WI38 (cell line): ENCODE data around the gene EPN2.

ENCODE experiments used
- H3K4me3 ChIP-seq: 2 replicates; pipeline ENCODE4 v1.5.1; 2011; ENCODE audit warnings: low read depth, mild to moderate bottlenecking, control low read depth, low read length
- TF ChIP-seq, protein P1 (sequence below): IDR thresholded peaks from 2 replicates; pipeline ENCODE4 v1.5.1; 2012; ENCODE audit warnings: low read depth, mild to moderate bottlenecking, control low read depth, low read length

EPN2 gene

DNA sequence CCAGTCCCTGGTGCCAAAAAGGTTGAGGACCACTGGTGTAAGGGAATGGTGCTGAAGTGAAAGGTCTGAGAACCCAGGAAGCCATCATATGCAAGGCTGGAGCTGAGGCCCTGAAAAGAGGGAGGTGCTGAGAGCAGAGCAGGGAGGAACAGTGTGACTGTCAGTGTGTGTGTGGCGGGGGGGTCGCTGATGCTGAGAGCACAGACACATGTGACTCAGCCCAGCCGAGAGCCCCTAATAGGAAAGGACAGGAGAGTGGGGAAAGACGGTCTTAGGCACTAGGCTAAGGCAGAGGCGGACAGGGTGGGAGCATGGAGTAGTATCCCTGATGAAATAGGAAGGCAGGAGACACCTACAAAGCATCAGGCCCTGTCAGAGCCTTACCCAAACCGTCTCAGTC, 124.2 kb downstream of the EPN2 start:
- TF ChIP-seq, protein P1, sequence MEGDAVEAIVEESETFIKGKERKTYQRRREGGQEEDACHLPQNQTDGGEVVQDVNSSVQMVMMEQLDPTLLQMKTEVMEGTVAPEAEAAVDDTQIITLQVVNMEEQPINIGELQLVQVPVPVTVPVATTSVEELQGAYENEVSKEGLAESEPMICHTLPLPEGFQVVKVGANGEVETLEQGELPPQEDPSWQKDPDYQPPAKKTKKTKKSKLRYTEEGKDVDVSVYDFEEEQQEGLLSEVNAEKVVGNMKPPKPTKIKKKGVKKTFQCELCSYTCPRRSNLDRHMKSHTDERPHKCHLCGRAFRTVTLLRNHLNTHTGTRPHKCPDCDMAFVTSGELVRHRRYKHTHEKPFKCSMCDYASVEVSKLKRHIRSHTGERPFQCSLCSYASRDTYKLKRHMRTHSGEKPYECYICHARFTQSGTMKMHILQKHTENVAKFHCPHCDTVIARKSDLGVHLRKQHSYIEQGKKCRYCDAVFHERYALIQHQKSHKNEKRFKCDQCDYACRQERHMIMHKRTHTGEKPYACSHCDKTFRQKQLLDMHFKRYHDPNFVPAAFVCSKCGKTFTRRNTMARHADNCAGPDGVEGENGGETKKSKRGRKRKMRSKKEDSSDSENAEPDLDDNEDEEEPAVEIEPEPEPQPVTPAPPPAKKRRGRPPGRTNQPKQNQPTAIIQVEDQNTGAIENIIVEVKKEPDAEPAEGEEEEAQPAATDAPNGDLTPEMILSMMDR: no peak
- no peak overlapping the region for H3K4me3 ChIP-seq

DNA sequence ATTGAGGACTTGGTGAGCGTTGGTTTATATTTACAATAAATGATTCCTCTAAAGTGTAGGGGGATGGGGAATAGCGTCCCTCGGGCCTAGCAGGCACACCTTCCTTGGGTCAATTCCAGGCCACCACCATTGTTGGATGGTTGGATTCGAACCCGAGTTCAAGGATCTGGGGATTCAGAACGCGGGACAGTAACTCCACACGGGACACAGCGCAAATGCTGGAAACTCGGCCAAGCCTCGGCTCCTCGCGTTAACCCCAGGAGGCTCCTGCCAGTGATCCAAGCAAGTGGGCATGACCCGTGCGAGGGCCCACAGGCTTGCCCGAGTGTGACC, 124.7 kb downstream of the EPN2 start:
- TF ChIP-seq, protein P1: no peak
- H3K4me3 ChIP-seq: peak overlapping the region; percentile 71

DNA sequence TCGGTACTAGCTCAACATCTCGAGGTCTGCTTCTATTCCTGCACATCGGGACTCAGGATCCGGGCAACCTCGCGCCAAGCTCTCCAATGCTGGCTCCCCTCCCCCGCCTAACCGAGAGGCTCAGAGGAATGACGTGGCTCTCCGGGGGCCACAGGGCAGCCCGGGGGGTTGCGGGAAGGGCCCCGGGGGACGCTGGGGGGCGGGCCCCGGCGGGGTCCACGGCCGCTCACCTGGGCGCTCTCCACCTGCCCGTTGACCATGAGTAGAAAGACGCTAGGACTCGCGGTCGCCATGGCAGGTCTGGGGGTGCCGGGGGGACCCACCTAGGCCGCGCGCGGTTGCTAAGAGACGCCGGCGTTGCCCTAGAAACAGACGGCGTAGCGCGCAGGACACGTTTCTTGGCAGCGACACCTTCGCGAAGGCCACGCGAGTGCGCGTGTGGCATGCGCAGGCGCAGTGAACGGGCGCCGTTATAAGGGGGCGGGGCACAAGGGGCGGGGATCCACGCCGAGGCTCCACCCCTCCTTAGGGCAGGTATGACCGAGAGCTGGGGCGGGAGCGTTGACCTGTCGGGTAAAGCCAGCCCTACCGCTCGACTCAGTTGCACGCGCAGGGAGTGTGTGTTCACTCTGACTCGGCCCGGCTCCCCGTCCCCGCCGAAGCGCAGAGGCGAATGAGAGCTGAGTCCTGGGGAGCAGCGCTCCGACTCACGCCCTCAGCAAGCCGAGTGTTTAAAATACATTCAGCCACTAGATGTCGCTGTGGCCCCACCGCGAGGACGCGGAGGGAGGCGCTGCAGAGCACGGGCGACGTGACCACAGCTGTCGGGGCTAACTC, 125.3 kb downstream of the EPN2 start, which contains the start of gene B9D1:
Gene B9D1 (minus strand): TSS at position 447 of the 837 bp plus-strand sequence. CDS start 154 bp downstream, at position 293.
- TF ChIP-seq, protein P1: peak; percentile 55
- peak within 1 kb of the TSS; percentile 71 for H3K4me3 ChIP-seq

DNA sequence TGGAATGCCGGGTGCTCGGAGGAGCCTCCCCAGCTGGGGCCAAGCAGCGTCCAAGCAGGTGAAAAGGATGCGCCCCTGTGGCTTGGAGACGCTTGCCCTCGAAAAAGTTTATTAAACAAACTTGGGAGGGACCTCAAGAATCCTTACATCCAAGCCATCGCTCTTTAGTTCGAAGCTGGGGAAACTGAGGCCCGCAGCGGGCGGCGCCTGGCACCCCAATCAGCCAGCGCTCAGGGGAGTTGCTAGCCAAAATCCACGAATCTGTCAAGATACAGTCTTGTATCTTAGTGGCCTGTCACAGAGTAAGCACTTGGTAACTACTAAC, 125.9 kb downstream of the EPN2 start:
- H3K4me3 ChIP-seq: peak overlapping the region; percentile 71

DNA sequence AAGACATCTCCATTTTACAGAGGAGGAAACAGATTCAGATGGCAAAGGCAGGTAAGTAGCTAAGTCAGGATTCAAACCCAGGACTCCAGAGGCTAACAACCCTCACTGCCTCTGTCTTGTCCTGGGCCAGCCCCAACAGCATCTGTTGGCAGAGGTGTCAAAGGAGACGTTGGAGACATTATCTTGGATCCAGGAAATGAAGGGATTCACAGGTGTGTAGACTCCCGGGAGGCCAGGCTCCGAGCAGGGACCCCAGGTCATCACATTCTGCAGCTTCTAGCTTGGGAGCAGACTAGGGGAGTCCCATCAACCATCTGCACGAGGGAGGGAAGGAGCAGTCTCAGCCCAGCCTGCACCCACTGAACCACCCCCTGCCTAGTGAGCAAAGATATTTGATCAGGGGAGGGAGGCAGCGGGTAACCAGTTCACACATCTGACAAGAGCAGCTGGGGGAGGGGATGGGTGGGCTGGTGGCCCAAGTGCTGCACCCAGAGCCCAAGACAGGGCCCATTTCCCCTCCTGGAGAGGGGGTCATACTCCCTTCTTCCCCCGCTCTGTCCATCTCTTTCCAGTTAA, 126.4 kb downstream of the EPN2 start:
- no peak overlapping the region for H3K4me3 ChIP-seq
- TF ChIP-seq, protein P1: no peak

More for the DNA sequence above, 125.9 kb downstream of the EPN2 start:
- TF ChIP-seq, protein P1: no peak; the same call in 1 of the 2 replicates

DNA sequence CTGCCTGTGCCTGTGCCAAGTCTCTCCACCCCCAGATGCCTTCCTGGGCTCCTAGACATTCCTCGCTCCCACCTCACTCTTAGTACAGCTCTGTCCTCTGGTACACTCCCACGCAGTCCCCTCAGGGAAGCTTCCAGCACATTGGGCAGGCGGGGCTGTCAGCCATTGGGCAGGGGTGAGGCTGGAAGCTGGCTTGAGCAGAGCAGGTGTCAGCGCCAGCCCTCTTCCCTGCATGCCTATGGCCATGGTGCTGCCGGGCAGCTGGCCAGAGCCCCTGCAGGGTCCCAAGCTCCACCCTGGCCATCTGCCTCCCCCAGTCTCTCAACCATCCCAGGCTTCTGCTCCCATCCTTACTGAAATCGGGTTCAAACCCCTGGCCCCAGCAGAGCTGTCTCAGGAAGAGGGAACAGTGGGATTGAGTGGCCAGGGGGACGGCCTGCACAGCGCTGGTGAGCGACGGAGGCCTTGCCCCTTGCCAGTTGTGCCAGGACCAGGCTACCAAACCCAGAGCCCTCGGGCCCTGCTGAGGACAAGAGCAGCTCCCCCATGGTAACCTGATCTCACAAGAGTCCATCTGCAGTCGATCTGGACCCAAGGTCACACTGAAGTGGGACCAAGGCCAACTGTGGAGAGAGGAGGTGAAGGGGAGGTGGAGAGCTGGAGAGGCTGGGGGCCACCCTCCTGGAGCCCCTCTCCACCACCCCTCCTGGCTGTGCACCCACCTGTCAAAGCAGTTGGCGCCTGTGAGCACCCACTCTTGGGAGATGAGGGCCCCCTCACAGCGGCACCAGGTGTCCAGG, 127.7 kb downstream of the EPN2 start:
- TF ChIP-seq, protein P1: no peak
- no peak overlapping the region for H3K4me3 ChIP-seq

DNA sequence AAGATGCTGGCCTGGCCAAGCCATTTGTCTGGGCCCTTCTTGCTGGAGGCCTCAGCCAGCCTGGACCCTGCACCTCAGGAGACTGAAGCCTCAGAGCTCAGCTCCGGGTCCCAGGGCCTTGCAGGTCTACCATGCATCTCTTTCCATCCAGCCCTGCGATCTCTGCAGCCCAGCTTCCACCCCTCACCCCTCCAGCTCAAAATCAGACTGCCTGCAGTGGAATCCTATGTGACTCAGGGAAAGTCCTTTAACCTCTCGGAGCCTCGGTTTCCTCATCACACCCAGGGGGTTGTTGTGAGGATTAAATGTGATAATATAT, 128.3 kb downstream of the EPN2 start:
- TF ChIP-seq, protein P1: no peak
- H3K4me3 ChIP-seq: no peak overlapping the region
